Astrocyte (in vitro differentiated cells and primary cell): ENCODE measurements around the gene UNC5B. TPM values are rescaled to one million over a fixed set of nuclear protein-coding genes. Genes with fewer than 3 reads are reported as not detected.
A peak's percentile ranks its signal among the peaks of the same experiment; 100 is the strongest.

Source experiments
- DNase-seq: peaks from one replicate; pipeline ENCODE4 v3.0.0-alpha.2; 2010; ENCODE audit warnings: low read depth
- FAIRE-seq: peaks from 2 replicates; lab custom pipeline; 2011; peaks lifted over from hg19 to GRCh38; lab: Jason Lieb, UNC
- H2AFZ ChIP-seq: 2 replicates; pipeline ENCODE4 v1.6.0; 2012; ENCODE audit warnings: low read depth, low read length, inconsistent platforms
- H3K27ac ChIP-seq: 2 replicates; pipeline ENCODE4 v1.5.1; 2011; ENCODE audit warnings: low read depth, low read length, inconsistent platforms
- H3K27me3 ChIP-seq: 2 replicates; pipeline ENCODE4 v1.6.0; 2011; ENCODE audit warnings: low read length, inconsistent platforms; ENCODE audit not compliant: insufficient read depth
- H3K36me3 ChIP-seq: 2 replicates; pipeline ENCODE4 v1.5.1; 2011; ENCODE audit warnings: low read length, inconsistent platforms; ENCODE audit not compliant: insufficient read depth
- H3K4me1 ChIP-seq: 2 replicates; pipeline ENCODE4 v1.5.1; 2011; ENCODE audit warnings: low read length, inconsistent platforms; ENCODE audit not compliant: insufficient read depth
- H3K4me2 ChIP-seq: 2 replicates; pipeline ENCODE4 v1.6.0; 2012; ENCODE audit warnings: low read length, inconsistent platforms
- H3K4me3 ChIP-seq: 2 replicates; pipeline ENCODE4 v1.5.1; 2011; ENCODE audit warnings: low read depth, mild to moderate bottlenecking, low read length, inconsistent platforms; ENCODE audit not compliant: insufficient read depth
- H3K79me2 ChIP-seq: 2 replicates; pipeline ENCODE4 v1.6.0; 2012; ENCODE audit warnings: mild to moderate bottlenecking, low read length, inconsistent platforms; ENCODE audit not compliant: insufficient read depth
- H3K9ac ChIP-seq: 2 replicates; pipeline ENCODE4 v1.6.0; 2012; ENCODE audit warnings: mild to moderate bottlenecking, low read length, inconsistent platforms
- H3K9me3 ChIP-seq: 2 replicates; pipeline ENCODE4 v1.5.1; 2012; ENCODE audit warnings: low read depth, mild to moderate bottlenecking, low read length, inconsistent platforms; ENCODE audit not compliant: insufficient read depth
- H4K20me1 ChIP-seq: 2 replicates; pipeline ENCODE4 v1.6.0; 2012; ENCODE audit warnings: low read length, inconsistent platforms; ENCODE audit not compliant: insufficient read depth
- H3K27ac Mint-ChIP-seq: one replicate; pipeline ENCODE4 v1.8.0; 2021; ENCODE audit warnings: mild to moderate bottlenecking, mixed read lengths; ENCODE audit not compliant: unreplicated experiment
- H3K27me3 Mint-ChIP-seq: one replicate; pipeline ENCODE4 v1.8.0; 2021; ENCODE audit warnings: low read depth, mixed read lengths; ENCODE audit not compliant: unreplicated experiment
- H3K36me3 Mint-ChIP-seq: one replicate; pipeline ENCODE4 v1.8.0; 2021; ENCODE audit warnings: low read depth, mixed read lengths; ENCODE audit not compliant: unreplicated experiment
- H3K4me1 Mint-ChIP-seq: one replicate; pipeline ENCODE4 v1.8.0; 2021; ENCODE audit warnings: low read depth, mixed read lengths; ENCODE audit not compliant: unreplicated experiment
- H3K4me3 Mint-ChIP-seq: one replicate; pipeline ENCODE4 v1.8.0; 2021; ENCODE audit warnings: mild to moderate bottlenecking, moderate library complexity, mixed read lengths; ENCODE audit not compliant: unreplicated experiment
- H3K9me3 Mint-ChIP-seq: one replicate; pipeline ENCODE4 v1.8.0; 2021; ENCODE audit warnings: mild to moderate bottlenecking, mixed read lengths; ENCODE audit not compliant: unreplicated experiment
- EZH2 ChIP-seq: IDR thresholded peaks from 2 replicates; pipeline ENCODE4 v1.6.1; 2012; ENCODE audit warnings: mild to moderate bottlenecking, low read length, inconsistent platforms; ENCODE audit not compliant: insufficient read depth
- total RNA-seq: library from RNA; stranded (reverse); gene quantifications from 2 replicates; pipeline ENCODE4 v1.2.1, GENCODE V29; 2021
- TF ChIP-seq, protein P1 (sequence below): IDR thresholded peaks from 2 replicates; pipeline ENCODE4 v1.5.1; 2011; ENCODE audit warnings: low read depth, mild to moderate bottlenecking, inconsistent platforms, low read length, moderate library complexity; ENCODE audit not compliant: insufficient read depth

UNC5B gene
- total RNA-seq, 1 donor from 2014 or later: 15.0 TPM

DNA sequence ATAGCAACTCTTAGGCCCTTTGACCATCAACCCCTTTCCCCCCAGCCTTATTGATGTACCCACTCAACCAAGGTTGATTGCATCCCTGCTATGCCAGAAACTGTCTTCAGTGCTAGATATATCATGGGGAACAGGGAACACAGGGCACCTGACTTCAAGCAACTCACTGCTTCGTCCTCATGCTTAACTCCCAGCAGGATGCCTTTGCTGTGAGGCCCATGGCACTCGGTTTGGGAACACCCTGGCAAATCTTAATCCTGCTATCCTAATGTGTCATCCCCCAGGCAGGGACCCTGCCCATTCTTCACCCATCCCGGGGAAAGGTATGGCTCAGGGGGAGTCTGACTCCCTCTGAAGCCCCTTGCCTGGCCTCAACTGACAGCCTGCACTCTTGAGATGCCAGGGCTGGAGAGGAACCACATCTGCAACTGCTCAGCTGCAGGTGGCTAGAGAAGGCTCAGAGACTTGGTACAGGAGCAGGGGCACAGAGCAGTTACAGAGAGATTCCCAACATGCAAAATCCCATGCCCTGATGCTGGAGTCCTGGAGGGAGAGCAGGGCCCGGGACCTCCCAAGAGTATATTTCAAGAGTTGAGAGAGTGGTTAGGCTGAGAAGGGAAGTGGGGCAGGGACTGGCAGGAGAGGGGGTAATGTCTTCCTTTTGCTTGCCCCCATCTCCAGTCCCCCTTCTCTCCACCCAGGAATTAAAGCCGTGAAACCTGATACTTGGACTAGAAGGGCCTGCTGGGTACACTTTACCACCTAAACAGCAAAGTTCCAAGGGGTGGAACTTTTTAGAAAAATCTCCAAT is 2.4 kb upstream of the UNC5B start:
- H3K4me1 Mint-ChIP-seq: peaks cover 18% of the 10 kb centered on the region
- peaks cover 17% of the 10 kb centered on the region for H4K20me1 ChIP-seq
- peaks cover 2% of the 10 kb centered on the region for H3K9me3 Mint-ChIP-seq
- DNase-seq (no peak), FAIRE-seq (no peak)
- H3K4me3 Mint-ChIP-seq: no peak overlapping the region
- H3K27ac ChIP-seq: no peak overlapping the region
- H3K4me2 ChIP-seq: no peak overlapping the region
- H3K4me1 ChIP-seq: peaks cover 18% of the 10 kb centered on the region
- H3K36me3 Mint-ChIP-seq: no peaks in the 10 kb centered on the region
- no peak overlapping the region for H2AFZ ChIP-seq
- H3K9ac ChIP-seq: no peak overlapping the region
- no peaks in the 10 kb centered on the region for H3K9me3 ChIP-seq
- peaks cover 16% of the 10 kb centered on the region for H3K79me2 ChIP-seq
- TF ChIP-seq, protein P1, sequence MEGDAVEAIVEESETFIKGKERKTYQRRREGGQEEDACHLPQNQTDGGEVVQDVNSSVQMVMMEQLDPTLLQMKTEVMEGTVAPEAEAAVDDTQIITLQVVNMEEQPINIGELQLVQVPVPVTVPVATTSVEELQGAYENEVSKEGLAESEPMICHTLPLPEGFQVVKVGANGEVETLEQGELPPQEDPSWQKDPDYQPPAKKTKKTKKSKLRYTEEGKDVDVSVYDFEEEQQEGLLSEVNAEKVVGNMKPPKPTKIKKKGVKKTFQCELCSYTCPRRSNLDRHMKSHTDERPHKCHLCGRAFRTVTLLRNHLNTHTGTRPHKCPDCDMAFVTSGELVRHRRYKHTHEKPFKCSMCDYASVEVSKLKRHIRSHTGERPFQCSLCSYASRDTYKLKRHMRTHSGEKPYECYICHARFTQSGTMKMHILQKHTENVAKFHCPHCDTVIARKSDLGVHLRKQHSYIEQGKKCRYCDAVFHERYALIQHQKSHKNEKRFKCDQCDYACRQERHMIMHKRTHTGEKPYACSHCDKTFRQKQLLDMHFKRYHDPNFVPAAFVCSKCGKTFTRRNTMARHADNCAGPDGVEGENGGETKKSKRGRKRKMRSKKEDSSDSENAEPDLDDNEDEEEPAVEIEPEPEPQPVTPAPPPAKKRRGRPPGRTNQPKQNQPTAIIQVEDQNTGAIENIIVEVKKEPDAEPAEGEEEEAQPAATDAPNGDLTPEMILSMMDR: no peak
- TF ChIP-seq EZH2: peak; percentile 53
- no peaks in the 10 kb centered on the region for H3K36me3 ChIP-seq
- peaks cover 24% of the 10 kb centered on the region for H3K27me3 ChIP-seq
- H3K4me3 ChIP-seq: no peak overlapping the region
- H3K27me3 Mint-ChIP-seq: peaks cover 54% of the 10 kb centered on the region
- no peak overlapping the region for H3K27ac Mint-ChIP-seq

DNA sequence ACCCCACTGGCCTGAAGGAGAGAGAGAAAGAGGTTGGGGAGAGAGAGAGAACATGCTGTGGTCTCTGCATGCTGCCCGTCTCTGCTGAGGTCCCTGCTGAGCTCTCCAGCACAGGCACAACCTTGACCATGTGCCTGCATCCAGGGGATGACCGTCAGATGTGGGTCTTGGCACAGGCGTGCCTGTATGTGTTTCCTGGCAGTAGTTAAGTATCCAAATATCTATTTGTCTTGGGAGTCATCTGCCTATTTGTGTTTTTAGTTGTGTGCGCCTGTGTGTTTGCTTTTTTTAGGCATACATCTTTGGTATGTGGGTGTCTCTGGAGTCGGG is 1.9 kb upstream of the UNC5B start:
- Mint-ChIP-seq H3K9me3 (peaks cover 2% of the 10 kb centered on the region), H3K27me3 (peaks cover 54% of the 10 kb centered on the region), H3K27ac (no peak overlapping the region), H3K36me3 (no peaks in the 10 kb centered on the region), H3K4me1 (peaks cover 17% of the 10 kb centered on the region), H3K4me3 (peak overlapping the region; percentile 61)
- Histone ChIP-seq H3K9me3 (no peaks in the 10 kb centered on the region), H3K27me3 (peaks cover 24% of the 10 kb centered on the region), H2AFZ (no peak overlapping the region), H3K4me1 (peaks cover 20% of the 10 kb centered on the region), H3K4me3 (no peak overlapping the region), H3K36me3 (no peaks in the 10 kb centered on the region), H3K4me2 (no peak overlapping the region), H3K9ac (no peak overlapping the region), H4K20me1 (peaks cover 22% of the 10 kb centered on the region), H3K27ac (no peak overlapping the region), H3K79me2 (peaks cover 21% of the 10 kb centered on the region)
- TF ChIP-seq, protein P1: no peak
- TF ChIP-seq EZH2: no peak
- DNase-seq (no peak), FAIRE-seq (no peak)

DNA sequence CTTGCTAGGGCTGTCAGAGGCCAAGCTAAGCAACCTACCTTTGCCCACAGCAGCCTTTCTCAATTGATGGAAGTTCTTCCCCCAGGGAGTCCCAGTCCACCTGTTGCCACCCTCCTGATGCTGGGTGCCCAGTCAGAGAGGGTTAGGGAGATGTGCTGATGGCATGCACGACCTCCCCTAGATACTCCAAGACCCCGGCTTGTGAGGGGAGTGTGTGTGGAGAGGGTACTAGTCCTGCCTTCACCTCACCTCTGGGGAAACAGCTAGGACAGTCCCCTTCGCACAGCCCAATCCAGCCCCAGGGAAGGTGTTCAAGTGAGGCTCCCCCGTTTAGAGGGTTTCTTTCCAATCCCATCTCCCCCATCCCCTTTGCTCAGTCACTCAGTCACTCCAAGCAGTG is 1.3 kb upstream of the UNC5B start:
- Histone ChIP-seq H3K4me3 (no peak overlapping the region), H3K36me3 (no peaks in the 10 kb centered on the region), H3K4me1 (peaks cover 16% of the 10 kb centered on the region), H2AFZ (no peak overlapping the region), H3K27me3 (peaks cover 24% of the 10 kb centered on the region), H3K9me3 (no peaks in the 10 kb centered on the region), H3K79me2 (peaks cover 26% of the 10 kb centered on the region), H3K9ac (no peak overlapping the region), H4K20me1 (peaks cover 28% of the 10 kb centered on the region), H3K4me2 (no peak overlapping the region), H3K27ac (no peak overlapping the region)
- Mint-ChIP-seq H3K9me3 (peaks cover 2% of the 10 kb centered on the region), H3K27ac (no peak overlapping the region), H3K36me3 (peaks cover 3% of the 10 kb centered on the region), H3K4me1 (peaks cover 18% of the 10 kb centered on the region), H3K27me3 (peaks cover 51% of the 10 kb centered on the region), H3K4me3 (no peak overlapping the region)
- FAIRE-seq (no peak), DNase-seq (no peak)
- TF ChIP-seq EZH2: no peak
- TF ChIP-seq, protein P1: no peak
